SH-SY5Y (cell line): ENCODE results near the gene COL27A1.

Experiments used
- GATA2 ChIP-seq: IDR thresholded peaks from 2 replicates; pipeline ENCODE4 v1.6.1; 2011; ENCODE audit warnings: mild to moderate bottlenecking, low read depth, low read length
- GATA3 ChIP-seq: IDR thresholded peaks from 2 replicates; pipeline ENCODE4 v1.6.1; 2011; ENCODE audit warnings: low read depth, mild to moderate bottlenecking, low read length, moderate library complexity

Gene COL27A1

GRCh38 chr9:114220061-114220541 lies 64.8 kb downstream of the COL27A1 start:
- TF ChIP-seq GATA3 (no peak), GATA2 (no peak)

- TF ChIP-seq GATA2 (no peak), GATA3 (no peak)
Observed at GRCh38 chr9:114221706-114222465, 66.5 kb downstream of the COL27A1 start.

- TF ChIP-seq GATA3 (no peak), GATA2 (no peak)
Observed at GRCh38 chr9:114223564-114224246, 68.4 kb downstream of the COL27A1 start.

GRCh38 chr9:114224247-114224610 lies 68.9 kb downstream of the COL27A1 start:
- TF ChIP-seq GATA3 (no peak), GATA2 (no peak)

- no peak for TF ChIP-seq GATA2
- TF ChIP-seq GATA3: no peak
Observed at GRCh38 chr9:114225561-114226212, 70.3 kb downstream of the COL27A1 start.

- TF ChIP-seq GATA3 (no peak), GATA2 (no peak)
Observed at GRCh38 chr9:114226246-114227055, 71.1 kb downstream of the COL27A1 start.

GRCh38 chr9:114227288-114228015 lies 72.1 kb downstream of the COL27A1 start:
- no peak for TF ChIP-seq GATA2
- TF ChIP-seq GATA3: no peak

GRCh38 chr9:114228016-114228808 lies 72.9 kb downstream of the COL27A1 start:
- TF ChIP-seq GATA3: no peak
- no peak for TF ChIP-seq GATA2

GRCh38 chr9:114229295-114229694 lies 74.0 kb downstream of the COL27A1 start:
- TF ChIP-seq GATA2 (no peak), GATA3 (no peak)

GRCh38 chr9:114230068-114230467 lies 74.7 kb downstream of the COL27A1 start:
- TF ChIP-seq GATA3: no peak
- TF ChIP-seq GATA2: no peak

- TF ChIP-seq GATA2: no peak
- no peak for TF ChIP-seq GATA3
Observed at GRCh38 chr9:114231273-114231672, 75.9 kb downstream of the COL27A1 start.

- TF ChIP-seq GATA3 (no peak), GATA2 (no peak)
Observed at GRCh38 chr9:114231719-114232449, 76.5 kb downstream of the COL27A1 start.
